ENCODE measurements around the gene TIPIN.

GRCh38 chr15:66296186-66296585, 60.3 kb downstream of the TIPIN start:
- TF ChIP-seq CTCF (tag by site-specific recombination; IDR thresholded peaks at IDR 0.05) (no peak), ZNF138 (tag by site-specific recombination; IDR thresholded peaks at IDR 0.05; ENCODE audit: borderline replicate concordance) (no peak), ZBTB7A (tag by site-specific recombination; IDR thresholded peaks at IDR 0.05; ENCODE audit: low read depth) (no peak)
- TF ChIP-seq, protein P1, sequence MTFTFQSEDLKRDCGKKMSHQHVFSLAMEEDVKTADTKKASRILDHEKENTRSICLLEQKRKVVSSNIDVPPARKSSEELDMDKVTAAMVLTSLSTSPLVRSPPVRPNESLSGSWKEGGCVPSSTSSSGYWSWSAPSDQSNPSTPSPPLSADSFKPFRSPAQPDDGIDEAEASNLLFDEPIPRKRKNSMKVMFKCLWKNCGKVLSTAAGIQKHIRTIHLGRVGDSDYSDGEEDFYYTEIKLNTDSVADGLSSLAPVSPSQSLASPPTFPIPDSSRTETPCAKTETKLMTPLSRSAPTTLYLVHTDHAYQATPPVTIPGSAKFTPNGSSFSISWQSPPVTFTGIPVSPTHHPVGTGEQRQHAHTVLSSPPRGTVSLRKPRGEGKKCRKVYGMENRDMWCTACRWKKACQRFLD (tag by site-specific recombination; IDR thresholded peaks at IDR 0.05), result no peak
